Thyroid gland (tissue), 4 donors: ENCODE results near the gene EEFSEC. TPM values are rescaled to one million over a fixed set of nuclear protein-coding genes. Genes with fewer than 3 reads are reported as not detected.

Experiments used
- DNase-seq, 2 donors: peaks; one replicate each; pipeline ENCODE4 v3.0.0-alpha.2; 2019
- H3K27ac ChIP-seq, 3 donors: fragments of 200-600 bp; sonication (generic); 1 replicate in 2 of 3; 2 replicates in 1 of 3; pipeline ENCODE4 v1.5.1; 2016 to 2019; ENCODE audit warnings: mild to moderate bottlenecking in 1 of 3, moderate library complexity in 1 of 3
- H3K27me3 ChIP-seq: fragments of 200-600 bp; sonication (generic); one replicate; pipeline ENCODE4 v1.5.1; 2019
- H3K36me3 ChIP-seq, 2 donors: fragments of 200-600 bp; sonication (generic); one replicate each; pipeline ENCODE4 v1.5.1; 2016 to 2019
- H3K4me1 ChIP-seq, 2 donors: fragments of 200-600 bp; sonication (generic); one replicate each; pipeline ENCODE4 v1.5.1; 2017 to 2019
- H3K4me3 ChIP-seq, 3 donors: fragments of 200-600 bp; sonication (generic); replicated peaks in 1 of 3; 1 replicate in 2 of 3; 2 replicates in 1 of 3; pipeline ENCODE4 v1.5.1; 2016; ENCODE audit warnings: mild to moderate bottlenecking in 1 of 3
- H3K9me3 ChIP-seq: fragments of 200-600 bp; sonication (generic); one replicate; pipeline ENCODE4 v1.5.1; 2017
- POLR2A ChIP-seq, 2 donors: fragments of 450-650 bp; IDR thresholded peaks; one replicate each; pipeline ENCODE4 v1.6.1; 2017; ENCODE audit warnings: antibody characterized with exemption in 2 of 2, mild to moderate bottlenecking in 2 of 2, moderate library complexity in 1 of 2
- WGBS, 2 donors: methylation state at CpG; one replicate each; pipeline ENCODE4 v1.1.5; 2017; 5-methylcytosine and 5-hydroxymethylcytosine counted together
- intact Hi-C: fragments of 100-400 bp; cut with DNase I; formaldehyde crosslinking; loops from one replicate; pipeline ENCODE4 v1.15.1; 2023
- total RNA-seq, 4 donors: library from RNA; depleted of rRNA; stranded (reverse); fragments of >200 nt; gene quantifications; one replicate each; pipeline ENCODE4 v1.2.3, GENCODE V29; 2016
- TF ChIP-seq, protein P1 (sequence below), 6 experiments: fragments of 200-600 bp in 3 of 6; fragments of 450-650 bp in 3 of 6; sonication (generic) in 3 of 6; IDR thresholded peaks; one replicate each; pipeline ENCODE4 v1.5.1; 2016 to 2019; ENCODE audit warnings: antibody characterized with exemption in 6 of 6, mild to moderate bottlenecking in 2 of 6, inconsistent platforms in 1 of 6, moderate library complexity in 1 of 6

The EEFSEC gene
- total RNA-seq, 4 donors from 2014 or later: 13.3 to 26.6 (median 21.7) TPM

DNA sequence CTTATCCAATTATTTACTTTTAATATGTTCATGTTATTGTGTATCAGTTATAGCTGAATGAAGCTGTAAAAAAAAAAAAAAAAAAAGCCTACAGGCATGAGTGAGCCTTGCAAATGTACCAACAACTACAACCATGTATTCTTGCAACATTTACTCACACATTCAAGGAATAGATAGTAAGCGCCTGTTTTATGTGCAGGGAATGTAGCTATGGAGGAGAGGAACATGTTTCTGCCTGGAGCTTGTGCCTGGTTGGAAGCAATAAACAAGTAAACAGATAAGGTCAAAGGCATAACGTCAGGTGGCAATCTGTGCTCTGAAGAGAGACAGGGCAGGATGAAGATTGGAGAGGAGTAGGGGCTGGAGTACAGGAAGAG is 202.2 kb downstream of the EEFSEC start:
- Histone ChIP-seq H3K36me3 (peaks cover 0 to 4% of the 10 kb centered on the region in 2 donors), H3K4me1 (peaks cover 12% of the 10 kb centered on the region in 2 donors), H3K27me3 (no peaks in the 10 kb centered on the region), H3K4me3 (no peak overlapping the region), H3K27ac (no peak overlapping the region), H3K9me3 (no peaks in the 10 kb centered on the region)
- 89 to 91% methylated on average over 2 of the region's 2 CpGs for WGBS, 2 donors
- TF ChIP-seq, protein P1, sequence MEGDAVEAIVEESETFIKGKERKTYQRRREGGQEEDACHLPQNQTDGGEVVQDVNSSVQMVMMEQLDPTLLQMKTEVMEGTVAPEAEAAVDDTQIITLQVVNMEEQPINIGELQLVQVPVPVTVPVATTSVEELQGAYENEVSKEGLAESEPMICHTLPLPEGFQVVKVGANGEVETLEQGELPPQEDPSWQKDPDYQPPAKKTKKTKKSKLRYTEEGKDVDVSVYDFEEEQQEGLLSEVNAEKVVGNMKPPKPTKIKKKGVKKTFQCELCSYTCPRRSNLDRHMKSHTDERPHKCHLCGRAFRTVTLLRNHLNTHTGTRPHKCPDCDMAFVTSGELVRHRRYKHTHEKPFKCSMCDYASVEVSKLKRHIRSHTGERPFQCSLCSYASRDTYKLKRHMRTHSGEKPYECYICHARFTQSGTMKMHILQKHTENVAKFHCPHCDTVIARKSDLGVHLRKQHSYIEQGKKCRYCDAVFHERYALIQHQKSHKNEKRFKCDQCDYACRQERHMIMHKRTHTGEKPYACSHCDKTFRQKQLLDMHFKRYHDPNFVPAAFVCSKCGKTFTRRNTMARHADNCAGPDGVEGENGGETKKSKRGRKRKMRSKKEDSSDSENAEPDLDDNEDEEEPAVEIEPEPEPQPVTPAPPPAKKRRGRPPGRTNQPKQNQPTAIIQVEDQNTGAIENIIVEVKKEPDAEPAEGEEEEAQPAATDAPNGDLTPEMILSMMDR (IDR thresholded peaks at IDR 0.05): no peak
- no peak for TF ChIP-seq POLR2A (IDR thresholded peaks at IDR 0.05)
- DNase-seq: no peak
- intact Hi-C loops: no loop called here

DNA sequence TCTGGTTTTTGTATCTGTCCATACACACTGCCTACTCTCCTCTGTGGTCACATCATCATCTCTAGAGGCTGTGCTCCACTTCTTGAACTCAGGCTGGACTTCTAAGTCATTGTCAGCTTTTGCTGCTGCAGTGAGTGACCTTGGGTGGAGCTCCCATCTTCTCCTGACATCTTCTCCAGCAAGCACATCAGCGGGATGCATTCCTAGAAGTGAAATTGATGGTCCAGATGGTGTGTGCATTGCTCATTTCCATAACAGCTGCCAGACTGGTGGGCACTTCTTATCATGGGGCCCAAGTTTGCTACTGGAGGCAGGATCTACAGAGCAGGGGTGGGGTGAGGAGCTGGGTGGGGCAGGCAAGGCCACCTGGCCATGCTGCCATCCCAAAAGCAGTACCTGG is 203.5 kb downstream of the EEFSEC start:
- 85 to 91% methylated on average over 1 of the region's 1 CpG for whole genome bisulfite sequencing, 2 donors
- no peak overlapping the region for H3K4me3 ChIP-seq
- TF ChIP-seq POLR2A (IDR thresholded peaks at IDR 0.05): no peak
- TF ChIP-seq, protein P1 (IDR thresholded peaks at IDR 0.05): no peak
- H3K9me3 ChIP-seq: no peaks in the 10 kb centered on the region
- no peak overlapping the region for H3K27ac ChIP-seq
- H3K36me3 ChIP-seq: peaks cover 0 to 4% of the 10 kb centered on the region in 2 donors
- no peaks in the 10 kb centered on the region for H3K27me3 ChIP-seq
- peaks cover 12% of the 10 kb centered on the region in 2 donors for H3K4me1 ChIP-seq
- DNase-seq: no peak
- intact Hi-C loops: no loop called here

DNA sequence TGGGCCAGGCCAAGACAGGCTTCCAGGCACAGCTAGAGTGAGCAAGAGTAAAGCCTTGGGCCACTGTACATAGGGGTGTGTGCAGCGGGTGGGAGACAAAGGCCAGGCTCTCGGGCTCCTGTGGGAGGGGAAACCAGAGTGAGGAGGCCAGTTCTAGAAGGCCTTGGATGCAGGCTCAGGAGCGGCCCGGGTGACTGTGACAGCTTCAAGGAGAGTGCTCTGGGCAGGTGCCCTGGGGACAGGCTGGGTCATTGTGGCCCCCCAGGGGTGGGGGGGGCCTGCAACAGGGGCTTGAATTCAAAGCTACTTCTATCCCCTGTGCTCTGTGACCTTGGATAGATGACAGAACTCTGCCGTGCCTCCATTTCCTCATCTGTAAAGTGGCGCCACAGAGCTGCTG is 204.3 kb downstream of the EEFSEC start:
- intact Hi-C loops: no loop called here
- DNase-seq: no peak
- Histone ChIP-seq H3K4me1 (peaks cover 12% of the 10 kb centered on the region in 2 donors), H3K36me3 (peaks cover 0 to 4% of the 10 kb centered on the region in 2 donors), H3K9me3 (no peaks in the 10 kb centered on the region), H3K4me3 (no peak overlapping the region), H3K27ac (no peak overlapping the region), H3K27me3 (no peaks in the 10 kb centered on the region)
- no peak for TF ChIP-seq POLR2A (IDR thresholded peaks at IDR 0.05)
- TF ChIP-seq, protein P1 (IDR thresholded peaks at IDR 0.05): no peak
- 92 to 93% methylated on average over 6 of the region's 6 CpGs for WGBS, 2 donors

DNA sequence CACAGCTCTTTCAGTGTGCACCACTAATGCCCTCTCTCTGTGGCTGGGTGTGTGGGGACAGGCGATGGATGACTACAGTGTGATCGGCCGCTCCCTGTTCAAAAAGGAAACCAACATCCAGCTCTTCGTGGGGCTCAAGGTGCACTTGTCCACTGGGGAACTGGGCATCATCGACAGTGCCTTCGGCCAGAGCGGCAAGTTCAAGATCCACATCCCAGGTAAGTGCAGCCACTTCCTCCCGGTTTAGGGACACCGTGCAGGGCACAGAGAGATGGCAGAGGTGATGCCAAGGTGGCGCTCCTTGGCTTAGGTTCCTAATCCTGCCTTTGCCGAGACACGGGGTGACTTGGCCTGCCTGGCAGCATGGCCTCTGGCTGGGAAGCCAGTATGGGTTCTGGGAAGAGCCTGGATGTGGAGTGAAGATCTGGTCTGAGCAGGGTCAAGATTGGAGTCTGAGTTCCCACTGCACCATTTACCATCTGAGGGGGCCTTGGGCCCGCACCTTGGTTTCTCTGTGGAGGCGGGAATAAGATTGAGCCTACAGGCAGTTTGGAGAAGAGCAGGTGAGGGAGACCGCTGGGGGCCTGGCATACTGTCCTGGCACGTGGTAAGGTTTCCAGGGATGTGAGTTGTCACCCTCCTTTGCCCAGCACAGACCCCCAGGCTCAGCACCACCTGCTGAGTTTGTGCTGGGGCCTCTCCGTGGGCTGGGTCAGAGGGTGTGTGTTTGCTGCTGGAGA is 205.0 kb downstream of the EEFSEC start:
- intact Hi-C loops: no loop called here
- Histone ChIP-seq H3K27me3 (no peaks in the 10 kb centered on the region), H3K9me3 (no peaks in the 10 kb centered on the region), H3K27ac (no peak overlapping the region), H3K4me3 (no peak overlapping the region), H3K36me3 (peaks cover 0 to 4% of the 10 kb centered on the region in 2 donors), H3K4me1 (peaks cover 12% of the 10 kb centered on the region in 2 donors)
- WGBS, 2 donors: 87 to 99% methylated on average over 15 to 17 of the region's 17 CpGs
- DNase-seq: no peak
- TF ChIP-seq POLR2A (IDR thresholded peaks at IDR 0.05): no peak
- TF ChIP-seq, protein P1 (IDR thresholded peaks at IDR 0.05): no peak

DNA sequence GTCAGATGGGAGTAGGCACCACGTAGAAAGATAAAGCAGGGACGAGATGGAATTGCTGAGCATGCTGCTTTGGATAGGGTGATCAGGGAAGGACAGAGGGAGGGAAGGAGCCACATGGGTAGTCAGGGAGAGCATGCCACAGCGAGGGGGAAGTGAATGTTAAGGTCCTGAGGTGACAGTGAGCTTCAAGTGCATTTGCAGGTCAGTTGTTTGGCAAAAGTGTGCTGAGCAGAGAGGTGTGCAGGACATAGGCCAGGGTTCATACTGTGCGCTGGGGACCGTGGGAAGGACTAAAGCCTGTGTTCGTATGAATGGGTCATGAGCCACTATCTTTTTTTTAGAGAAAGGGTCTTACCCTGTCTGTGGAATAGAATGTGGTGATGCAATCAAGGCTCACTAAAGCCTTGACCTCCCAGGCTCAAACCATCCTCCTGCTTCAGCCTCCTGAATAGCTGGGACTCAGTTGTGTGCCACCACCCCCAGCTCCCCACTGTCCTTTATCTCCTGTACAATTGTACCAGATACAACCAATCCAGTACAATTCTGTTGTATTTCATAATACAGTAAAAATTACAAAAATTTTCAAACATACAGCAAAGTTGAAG is 205.9 kb downstream of the EEFSEC start:
- intact Hi-C loops: no loop called here
- TF ChIP-seq, protein P1 (IDR thresholded peaks at IDR 0.05): no peak
- no peak for TF ChIP-seq POLR2A (IDR thresholded peaks at IDR 0.05)
- H3K27me3 ChIP-seq: no peaks in the 10 kb centered on the region
- H3K36me3 ChIP-seq: peaks cover 0 to 4% of the 10 kb centered on the region in 2 donors
- peaks cover 6 to 9% of the 10 kb centered on the region in 2 donors for H3K4me1 ChIP-seq
- H3K9me3 ChIP-seq: no peaks in the 10 kb centered on the region
- DNase-seq: no peak
- 86 to 87% methylated on average over 6 of the region's 6 CpGs for WGBS, 2 donors
- H3K4me3 ChIP-seq: no peak overlapping the region
- H3K27ac ChIP-seq: no peak overlapping the region
